Upper lobe of left lung (tissue), 6 donors: Measurements from ENCODE around the gene TSPYL4. TPM values are rescaled to one million over a fixed set of nuclear protein-coding genes. Genes with fewer than 3 reads are reported as not detected.

Source experiments
- ATAC-seq, 2 donors: fragments of 200-7000 bp; cut with Tn5 transposase; one replicate each; pipeline ENCODE4 v1.9.1; 2022; ENCODE audit warnings: mild to moderate bottlenecking in 2 of 2, moderate library complexity in 2 of 2; ENCODE audit not compliant: low FRiP score in 2 of 2
- DNase-seq, 2 donors: peaks; one replicate each; pipeline ENCODE4 v3.0.0-alpha.2; 2019 to 2020
- H3K27ac ChIP-seq, 4 donors: fragments of 200-600 bp; sonication (generic); one replicate each; pipeline ENCODE4 v1.5.1; 2016 to 2019
- H3K27me3 ChIP-seq, 4 donors: fragments of 200-600 bp; sonication (generic); one replicate each; pipeline ENCODE4 v1.5.1; 2017 to 2019
- H3K36me3 ChIP-seq, 4 donors: fragments of 200-600 bp; sonication (generic); one replicate each; pipeline ENCODE4 v1.5.1; 2016 to 2019
- H3K4me1 ChIP-seq, 4 donors: fragments of 200-600 bp; sonication (generic); one replicate each; pipeline ENCODE4 v1.5.1; 2018 to 2019
- H3K4me3 ChIP-seq, 4 donors: fragments of 200-600 bp; sonication (generic); one replicate each; pipeline ENCODE4 v1.5.1; 2017 to 2019; ENCODE audit warnings: mild to moderate bottlenecking in 2 of 4, moderate library complexity in 1 of 4
- H3K9me3 ChIP-seq, 4 donors: fragments of 200-600 bp; sonication (generic); one replicate each; pipeline ENCODE4 v1.5.1; 2018 to 2019
- EP300 ChIP-seq, 4 donors: sonication (generic); formaldehyde crosslinking; IDR thresholded peaks; one replicate each; pipeline ENCODE4 v1.5.1; 2017; ENCODE audit warnings: antibody characterized with exemption in 4 of 4, control low read depth in 2 of 4
- POLR2A ChIP-seq, 4 donors: fragments of 450-650 bp; IDR thresholded peaks; one replicate each; pipeline ENCODE4 v1.5.1; 2016 to 2017; ENCODE audit warnings: antibody characterized with exemption in 4 of 4, mild to moderate bottlenecking in 2 of 4
- POLR2AphosphoS5 ChIP-seq, 2 donors: sonication (generic); formaldehyde crosslinking; IDR thresholded peaks; one replicate each; pipeline ENCODE4 v1.5.1; 2017; ENCODE audit warnings: antibody characterized with exemption in 2 of 2
- WGBS, 2 donors: methylation state at CpG; one replicate each; pipeline ENCODE4 v1.1.5; 2017 to 2018; 5-methylcytosine and 5-hydroxymethylcytosine counted together
- total RNA-seq, 6 donors: library from RNA; depleted of rRNA in 4 of 6; stranded (reverse); fragments of >200 nt in 4 of 6; gene quantifications; one replicate each; pipeline versions ENCODE4 v1.1.0 to v1.2.1, GENCODE V29; 2016 to 2021
- TF ChIP-seq, protein P1 (sequence below), 6 experiments: fragments of 450-650 bp in 4 of 6; fragments of 200-600 bp in 2 of 6; sonication (generic) in 2 of 6; IDR thresholded peaks; one replicate each; pipeline ENCODE4 v1.5.1; 2016 to 2019; ENCODE audit warnings: antibody characterized with exemption in 6 of 6
- donor health status: DM: no; HTN: no; CAD: no; lungs with moderate emphysema.
- donor health status: DM: no; HTN: yes; CAD: no; lungs with severe emphysema.

The TSPYL4 gene
- total RNA-seq, 6 donors from 2014 or later: 4.4 to 13.0 (median 9.4) TPM

GRCh38 chr6:116221067-116221466, 32.8 kb downstream of the TSPYL4 start:
- DNase-seq (no peak), ATAC-seq (no peak)
- Histone ChIP-seq H3K4me3 (no peak overlapping the region), H3K4me1 (peaks cover 0 to 4% (median 0%) of the 10 kb centered on the region in 4 donors), H3K27ac (no peak overlapping the region), H3K27me3 (no peaks in the 10 kb centered on the region), H3K9me3 (no peaks in the 10 kb centered on the region), H3K36me3 (peaks cover 0 to 5% (median 2%) of the 10 kb centered on the region in 4 donors)
- WGBS, 2 donors: 88 to 94% methylated on average over 3 of the region's 3 CpGs
- no peak for TF ChIP-seq EP300 (IDR thresholded peaks at IDR 0.05)
- TF ChIP-seq POLR2AphosphoS5 (IDR thresholded peaks at IDR 0.05): no peak
- TF ChIP-seq, protein P1, sequence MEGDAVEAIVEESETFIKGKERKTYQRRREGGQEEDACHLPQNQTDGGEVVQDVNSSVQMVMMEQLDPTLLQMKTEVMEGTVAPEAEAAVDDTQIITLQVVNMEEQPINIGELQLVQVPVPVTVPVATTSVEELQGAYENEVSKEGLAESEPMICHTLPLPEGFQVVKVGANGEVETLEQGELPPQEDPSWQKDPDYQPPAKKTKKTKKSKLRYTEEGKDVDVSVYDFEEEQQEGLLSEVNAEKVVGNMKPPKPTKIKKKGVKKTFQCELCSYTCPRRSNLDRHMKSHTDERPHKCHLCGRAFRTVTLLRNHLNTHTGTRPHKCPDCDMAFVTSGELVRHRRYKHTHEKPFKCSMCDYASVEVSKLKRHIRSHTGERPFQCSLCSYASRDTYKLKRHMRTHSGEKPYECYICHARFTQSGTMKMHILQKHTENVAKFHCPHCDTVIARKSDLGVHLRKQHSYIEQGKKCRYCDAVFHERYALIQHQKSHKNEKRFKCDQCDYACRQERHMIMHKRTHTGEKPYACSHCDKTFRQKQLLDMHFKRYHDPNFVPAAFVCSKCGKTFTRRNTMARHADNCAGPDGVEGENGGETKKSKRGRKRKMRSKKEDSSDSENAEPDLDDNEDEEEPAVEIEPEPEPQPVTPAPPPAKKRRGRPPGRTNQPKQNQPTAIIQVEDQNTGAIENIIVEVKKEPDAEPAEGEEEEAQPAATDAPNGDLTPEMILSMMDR (IDR thresholded peaks at IDR 0.05): no peak
- no peak for TF ChIP-seq POLR2A (IDR thresholded peaks at IDR 0.05)

DNA sequence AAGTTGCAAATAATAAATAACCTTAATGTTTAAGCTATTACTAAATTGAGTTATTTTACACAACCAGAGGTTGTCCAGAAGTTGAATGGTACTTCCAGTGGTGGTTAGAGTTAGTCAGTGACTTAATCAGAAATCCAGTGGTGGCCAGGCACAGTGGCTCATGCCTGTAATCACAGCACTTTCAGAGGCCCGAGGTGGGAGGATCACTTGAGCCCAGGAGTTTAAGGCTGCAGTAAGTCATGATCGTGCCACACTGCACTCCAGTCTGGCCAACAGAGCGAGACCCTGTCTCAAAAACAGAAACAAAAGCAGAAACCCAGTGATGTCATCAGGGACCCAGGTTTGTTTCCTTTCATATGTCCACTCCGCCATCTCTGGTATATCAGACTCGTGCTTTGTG, 35.0 kb downstream of the TSPYL4 start:
- Histone ChIP-seq H3K4me3 (no peak overlapping the region), H3K36me3 (peaks cover 0 to 5% (median 2%) of the 10 kb centered on the region in 4 donors), H3K9me3 (no peaks in the 10 kb centered on the region), H3K4me1 (peaks cover 0 to 4% (median 0%) of the 10 kb centered on the region in 4 donors), H3K27ac (no peak overlapping the region), H3K27me3 (no peaks in the 10 kb centered on the region)
- 93 to 96% methylated on average over 5 of the region's 5 CpGs for WGBS, 2 donors
- TF ChIP-seq EP300 (IDR thresholded peaks at IDR 0.05): no peak
- no peak for TF ChIP-seq POLR2AphosphoS5 (IDR thresholded peaks at IDR 0.05)
- TF ChIP-seq, protein P1 (IDR thresholded peaks at IDR 0.05): no peak
- TF ChIP-seq POLR2A (IDR thresholded peaks at IDR 0.05): no peak
- ATAC-seq: no peak
- no peak for DNase-seq

DNA sequence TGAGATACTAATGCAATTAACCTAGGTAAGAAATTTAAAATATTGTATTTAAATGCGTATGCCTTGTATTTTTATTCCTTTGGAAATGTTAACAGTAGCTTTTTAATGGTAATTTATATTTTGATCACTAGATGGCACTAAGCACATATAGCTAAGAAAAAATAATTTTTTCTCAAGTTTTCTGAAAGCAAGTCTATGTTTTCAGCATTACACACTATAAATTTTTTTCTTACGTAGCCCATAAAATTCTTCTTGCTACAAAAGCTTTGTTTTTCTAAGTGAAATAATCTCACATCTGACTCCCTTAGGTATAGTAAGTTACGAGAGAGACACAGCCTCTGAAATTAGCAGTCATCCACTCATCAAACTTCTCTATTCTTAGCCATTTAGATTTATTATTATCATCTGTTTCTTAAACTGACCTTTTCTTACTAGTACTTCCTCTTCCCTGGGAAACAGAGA, 35.7 kb downstream of the TSPYL4 start:
- Histone ChIP-seq H3K27ac (no peak overlapping the region), H3K9me3 (no peaks in the 10 kb centered on the region), H3K36me3 (peaks cover 0 to 3% (median 2%) of the 10 kb centered on the region in 4 donors), H3K4me1 (peaks cover 0 to 4% (median 0%) of the 10 kb centered on the region in 4 donors), H3K4me3 (no peak overlapping the region), H3K27me3 (no peaks in the 10 kb centered on the region)
- DNase-seq (no peak), ATAC-seq (peak in 1 of 2 donors; percentile 61)
- TF ChIP-seq, protein P1 (IDR thresholded peaks at IDR 0.05): peak in 1 of 6 experiments; percentile 30
- no peak for TF ChIP-seq EP300 (IDR thresholded peaks at IDR 0.05)
- WGBS, 2 donors: 52 to 58% methylated on average over 3 of the region's 3 CpGs

GRCh38 chr6:116217069-116217468, 36.8 kb downstream of the TSPYL4 start:
- ATAC-seq: peak in 1 of 2 donors; percentile 84
- H3K36me3 ChIP-seq: no peaks in the 10 kb centered on the region
- H3K27ac ChIP-seq: no peak overlapping the region
- no peaks in the 10 kb centered on the region for H3K9me3 ChIP-seq
- WGBS, 2 donors: 0 to 2% methylated on average over 1 of the region's 1 CpG
- TF ChIP-seq POLR2AphosphoS5 (IDR thresholded peaks at IDR 0.05) (no peak), POLR2A (IDR thresholded peaks at IDR 0.05) (no peak)
- TF ChIP-seq, protein P1 (IDR thresholded peaks at IDR 0.05): peak; percentile 16 to 48 (median 42)
- no peak overlapping the region for H3K4me3 ChIP-seq
- no peaks in the 10 kb centered on the region for H3K27me3 ChIP-seq
- H3K4me1 ChIP-seq: peaks cover 0 to 4% (median 0%) of the 10 kb centered on the region in 4 donors
- DNase-seq: no peak

DNA sequence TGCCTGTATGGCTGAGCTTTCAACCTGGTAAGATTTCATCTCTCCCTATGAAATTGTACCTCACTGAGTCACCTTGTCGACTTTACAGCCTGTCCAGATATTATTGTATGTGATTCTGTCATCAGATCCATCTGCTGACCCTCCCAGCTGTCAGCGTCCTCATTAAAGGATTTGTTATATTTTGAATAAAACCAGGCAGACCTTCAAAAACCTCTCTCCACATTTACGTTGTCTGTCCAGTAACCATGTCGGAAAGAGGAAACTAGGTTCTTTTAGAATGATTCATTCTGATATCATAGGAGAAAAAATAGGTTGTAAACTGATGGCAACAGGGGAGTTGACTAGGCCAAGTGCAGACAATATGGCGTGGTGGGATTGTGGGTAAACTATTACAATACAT, 38.5 kb downstream of the TSPYL4 start:
- no peak overlapping the region for H3K4me3 ChIP-seq
- DNase-seq (no peak), ATAC-seq (no peak)
- no peaks in the 10 kb centered on the region for H3K27me3 ChIP-seq
- H3K27ac ChIP-seq: no peak overlapping the region
- no peak for TF ChIP-seq EP300 (IDR thresholded peaks at IDR 0.05)
- no peak for TF ChIP-seq POLR2AphosphoS5 (IDR thresholded peaks at IDR 0.05)
- TF ChIP-seq POLR2A (IDR thresholded peaks at IDR 0.05): no peak
- no peaks in the 10 kb centered on the region for H3K36me3 ChIP-seq
- H3K9me3 ChIP-seq: no peaks in the 10 kb centered on the region
- H3K4me1 ChIP-seq: peaks cover 0 to 4% (median 0%) of the 10 kb centered on the region in 4 donors
- WGBS, 2 donors: 90 to 95% methylated on average over 5 of the region's 5 CpGs
